ENCODE results near the gene USH2A.

GRCh38 chr1:216175714-216176113 lies 247.5 kb downstream of the USH2A start:
- TF ChIP-seq CTCF (IDR thresholded peaks at IDR 0.05) (no peak), POLR2A (IDR thresholded peaks at IDR 0.05) (no peak)

Data from lower leg skin (tissue), 3 donors.